HG03108 (cell line): ENCODE measurements around the gene CPSF3.

ENCODE experiments used
- ATAC-seq: cut with Tn5 transposase; IDR thresholded peaks from one replicate; pipeline ENCODE4 v1.9.1; 2021; ENCODE audit warnings: moderate library complexity; ENCODE audit not compliant: unreplicated experiment

The CPSF3 gene

DNA sequence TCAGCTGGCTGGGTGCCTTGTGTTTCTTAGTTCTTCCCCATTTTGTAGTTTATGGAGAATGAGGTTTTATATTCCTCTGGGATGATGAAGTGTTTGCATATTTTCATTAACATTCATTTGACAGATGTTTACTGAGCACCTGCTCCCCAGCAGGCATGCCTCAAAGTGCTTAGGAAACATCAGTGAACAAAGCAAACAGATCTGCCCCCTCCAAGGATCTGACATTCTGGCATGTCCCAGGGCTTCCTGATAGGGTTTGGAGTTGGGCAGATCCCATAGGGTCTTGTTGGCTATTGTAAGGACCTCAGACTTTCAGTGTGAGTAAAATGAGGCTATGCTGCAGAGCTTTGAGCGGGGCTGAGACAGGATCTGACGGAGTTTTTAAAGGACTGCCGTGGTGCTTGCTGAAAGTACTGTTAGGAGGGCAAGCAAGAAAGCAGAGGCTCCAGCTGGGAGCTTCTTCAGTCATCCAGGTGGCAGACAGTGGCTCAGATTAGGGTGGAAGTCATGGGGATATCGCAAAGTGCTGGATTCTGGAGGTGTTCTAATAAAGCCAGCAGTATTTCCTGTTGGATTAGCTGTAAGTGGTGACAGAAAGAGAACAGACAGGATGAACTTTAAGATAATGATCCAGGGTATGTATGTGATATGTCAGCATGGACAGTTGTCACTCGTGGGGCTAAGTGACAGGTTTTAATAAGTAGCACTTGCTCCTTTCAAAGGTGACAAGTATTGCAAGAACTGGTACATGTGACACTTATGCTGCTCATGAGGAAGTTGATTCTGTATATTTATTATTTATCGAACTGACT is 39.6 kb downstream of the CPSF3 start:
- no peak for ATAC-seq

DNA sequence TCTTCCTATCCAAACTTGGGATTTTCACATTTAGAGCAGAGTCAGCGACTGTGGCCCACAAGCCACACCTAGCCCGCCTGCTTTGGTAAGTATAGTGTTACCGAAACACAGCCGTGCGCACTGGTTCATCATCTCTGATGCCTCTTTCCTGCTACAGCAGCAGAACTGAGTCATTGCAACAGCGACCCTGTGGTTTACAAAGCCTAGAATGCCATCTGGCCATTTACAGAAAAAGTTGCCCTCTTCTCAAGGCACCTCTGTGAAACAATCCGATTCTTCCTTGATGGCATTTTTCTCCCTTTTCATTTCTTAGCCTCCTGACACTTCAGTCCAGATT is 40.2 kb downstream of the CPSF3 start:
- ATAC-seq: no peak

DNA sequence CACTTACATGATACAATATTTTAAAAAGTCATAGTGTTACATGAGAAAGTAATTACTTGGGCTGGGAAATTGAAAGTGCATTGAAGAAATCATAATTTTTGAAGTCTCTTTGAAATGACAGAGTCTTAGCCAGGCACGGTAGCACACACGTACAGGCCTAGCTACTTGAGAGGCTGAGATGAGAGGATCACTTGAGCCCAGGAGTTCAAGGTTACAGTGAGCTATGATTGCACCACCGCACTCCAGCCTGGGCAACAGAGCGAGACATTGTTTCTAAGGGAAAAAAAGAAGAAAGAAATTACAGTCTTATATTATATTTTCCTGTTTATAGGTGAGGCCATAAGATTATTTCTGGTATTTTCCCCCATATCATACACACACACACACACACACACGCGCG is 41.7 kb downstream of the CPSF3 start:
- no peak for ATAC-seq

DNA sequence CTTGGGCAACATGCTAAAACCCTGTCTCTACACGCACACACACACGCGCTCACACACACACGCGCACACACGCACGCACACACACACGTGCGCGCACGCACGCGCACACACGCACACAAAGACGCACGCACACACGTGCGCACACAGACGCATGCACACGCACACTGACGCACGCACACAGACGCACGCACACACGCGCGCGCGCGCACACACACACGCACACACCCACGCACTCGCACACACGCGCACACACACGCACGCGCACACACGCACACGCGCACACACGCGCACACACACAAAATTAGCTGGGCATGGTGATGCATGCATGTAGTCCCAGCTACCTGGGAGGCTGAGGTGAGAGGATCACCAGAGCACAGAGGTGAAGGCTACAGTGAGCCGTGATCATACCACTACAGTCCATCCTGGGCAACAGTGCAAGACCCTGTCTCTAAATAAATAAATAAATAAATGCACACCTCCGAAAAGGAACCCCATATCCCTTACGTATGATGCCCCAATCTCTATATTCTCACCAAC is 42.8 kb downstream of the CPSF3 start:
- no peak for ATAC-seq

DNA sequence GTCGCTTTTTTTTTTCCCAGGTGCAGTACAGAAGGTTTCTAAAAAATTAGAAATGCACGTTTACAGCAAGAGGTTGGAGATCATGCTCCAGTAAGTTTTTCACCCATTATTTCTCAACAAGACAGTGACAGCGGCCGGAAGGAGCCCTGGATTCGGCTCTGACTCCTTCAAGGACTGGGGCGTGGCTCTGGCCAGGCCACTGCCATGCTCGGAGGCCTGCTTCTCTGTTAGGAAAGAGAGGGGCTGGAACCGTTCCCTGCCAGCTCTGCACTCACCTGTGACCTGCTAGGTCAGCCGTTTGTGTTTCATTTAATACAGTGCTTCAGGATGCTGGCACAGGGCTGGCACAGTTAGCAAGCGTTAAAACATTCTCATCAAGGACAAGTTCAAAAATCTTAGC is 44.2 kb downstream of the CPSF3 start:
- ATAC-seq: no peak

DNA sequence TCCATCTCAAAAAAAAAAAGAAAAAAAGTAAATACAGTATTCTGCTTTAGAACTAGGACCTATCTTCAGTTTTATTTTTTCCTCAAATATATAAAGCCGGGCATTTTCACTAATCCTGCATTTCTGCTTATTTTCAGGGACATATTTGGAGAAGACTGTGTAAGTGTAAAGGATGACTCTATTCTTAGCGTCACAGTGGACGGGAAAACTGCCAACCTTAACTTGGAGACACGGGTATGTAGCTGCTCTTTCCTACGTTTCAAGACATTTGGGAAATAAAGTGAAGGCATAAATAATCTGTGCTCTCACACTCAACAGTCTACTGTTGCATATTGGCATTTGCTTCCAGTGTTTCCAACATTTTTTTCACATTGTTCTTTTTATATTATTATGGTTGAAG is 47.8 kb downstream of the CPSF3 start:
- ATAC-seq: no peak

DNA sequence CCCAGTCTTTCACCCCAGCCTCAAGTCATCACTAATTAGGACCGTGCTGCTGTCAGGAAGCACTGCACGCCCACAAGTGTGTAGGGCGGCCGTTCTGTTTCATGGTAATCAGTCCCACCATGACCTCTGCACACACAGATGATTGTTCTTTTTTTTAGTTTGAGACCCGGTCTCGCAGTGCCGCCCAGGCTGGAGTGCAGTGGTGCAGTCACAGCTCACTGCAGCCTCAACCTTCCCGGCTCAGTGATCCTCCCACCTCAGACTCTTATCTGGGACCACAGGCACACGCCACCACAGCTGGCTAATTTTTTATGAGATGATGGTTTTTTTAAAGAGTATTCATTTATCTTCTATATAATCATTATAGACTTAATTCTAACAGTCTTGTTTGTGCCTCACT is 49.1 kb downstream of the CPSF3 start:
- no peak for ATAC-seq

DNA sequence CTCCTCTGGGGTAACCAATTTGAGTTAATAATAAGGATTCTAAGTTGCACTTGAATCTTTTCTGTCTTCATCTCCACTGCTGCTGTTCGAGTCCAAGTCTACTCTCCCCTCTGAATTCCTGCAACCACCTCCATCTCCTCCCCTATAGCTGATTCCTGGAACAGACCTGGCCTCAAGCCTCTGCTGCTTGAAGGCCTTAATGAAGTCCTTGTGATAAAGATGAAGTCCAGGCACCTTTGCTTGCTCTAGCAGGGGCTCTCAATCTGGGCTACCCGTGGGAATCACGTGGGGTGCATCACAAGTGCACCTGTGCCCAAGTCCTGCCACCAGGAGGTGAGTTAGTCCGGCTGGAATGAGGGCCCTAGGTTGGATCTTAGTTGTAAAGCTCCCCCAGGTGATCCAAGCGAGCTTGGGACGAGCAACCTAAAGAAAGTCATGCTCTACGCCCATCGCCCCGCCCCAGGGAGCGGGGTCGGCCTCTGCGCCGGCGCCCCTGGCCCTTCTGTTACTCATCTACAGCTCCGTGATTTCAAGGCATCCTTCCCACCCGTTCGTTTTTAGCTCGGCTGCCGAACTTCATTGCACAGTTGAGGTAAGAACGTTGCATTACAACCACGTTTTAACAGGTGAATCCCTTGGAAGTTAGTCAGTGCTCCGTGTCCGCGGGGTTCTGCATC is 50.0 kb downstream of the CPSF3 start:
- no peak for ATAC-seq

DNA sequence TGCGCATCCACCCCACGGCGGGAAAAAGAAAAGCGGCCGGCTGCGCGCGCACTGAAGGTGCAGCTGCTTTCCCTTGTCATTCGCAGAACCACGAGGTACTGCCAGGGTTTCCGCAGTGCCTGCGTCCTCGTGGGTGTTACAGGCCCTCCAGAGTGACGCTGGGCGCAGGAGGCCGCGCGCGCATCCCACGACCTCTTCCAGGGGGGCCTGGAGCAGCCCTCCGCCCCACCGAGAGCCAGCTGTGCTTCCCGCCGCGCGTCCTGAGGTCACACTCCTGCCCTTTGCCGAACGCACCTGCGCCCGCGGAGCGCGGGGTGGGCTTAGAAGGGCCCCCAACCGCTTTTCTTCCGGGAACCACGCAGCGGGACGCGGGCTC is 50.5 kb downstream of the CPSF3 start:
- ATAC-seq: peak; percentile 7

DNA sequence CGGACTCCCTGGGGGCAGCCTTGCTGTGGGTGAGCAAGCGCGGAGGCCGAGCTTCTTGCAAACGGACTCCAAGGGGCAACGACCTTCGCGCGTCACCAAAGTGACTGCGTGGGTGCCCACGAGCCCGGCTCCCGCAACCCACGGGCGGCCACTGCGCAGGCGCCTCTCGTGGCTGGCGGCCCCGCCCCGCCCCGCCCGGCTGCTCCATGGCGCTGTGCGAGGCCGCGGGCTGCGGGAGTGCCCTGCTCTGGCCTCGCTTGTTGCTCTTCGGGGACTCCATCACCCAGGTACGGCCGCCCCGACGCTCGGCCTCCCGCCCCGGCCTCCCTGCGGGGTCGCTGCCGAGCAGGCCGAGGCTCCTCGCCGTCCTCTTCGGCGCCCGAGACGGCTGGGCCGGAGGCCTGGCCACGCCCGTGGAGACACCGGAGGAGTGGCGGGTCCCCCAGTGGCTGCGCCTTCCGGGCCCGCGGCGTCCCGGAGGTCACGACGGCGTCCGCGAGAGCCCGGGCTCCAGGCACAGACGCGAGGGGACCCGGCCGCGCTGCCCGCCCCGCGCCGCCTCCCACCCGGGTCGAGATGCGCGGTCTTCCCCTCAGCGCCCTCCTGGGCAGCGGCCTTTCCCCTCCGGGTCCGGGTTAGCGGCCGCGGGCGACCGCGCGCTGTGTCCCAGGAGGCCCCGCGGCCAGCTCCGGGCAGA is 51.1 kb downstream of the CPSF3 start, which contains the start of gene IAH1:
IAH1 (plus strand) TSS at position 191 of the 697 bp plus-strand sequence; CDS start at position 207, 16 bp downstream.
- ATAC-seq: peak; percentile 73

DNA sequence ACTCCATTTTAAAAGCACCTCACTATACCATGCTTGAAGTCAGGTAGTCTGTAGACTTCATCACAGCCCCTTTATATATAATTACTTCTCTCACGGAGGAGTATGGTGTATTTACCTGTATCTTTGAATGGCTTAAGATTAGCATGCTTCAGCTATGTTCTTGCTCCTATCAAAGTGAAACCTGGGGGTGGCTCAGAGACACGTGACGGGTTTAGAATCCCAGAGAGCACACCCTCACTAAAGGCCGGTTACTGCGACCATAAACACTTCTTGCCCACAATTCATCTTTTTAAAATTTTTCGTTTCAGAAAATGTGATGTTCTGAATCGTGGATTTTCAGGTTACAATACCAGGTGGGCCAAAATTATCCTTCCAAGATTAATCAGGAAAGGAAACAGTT is 54.5 kb downstream of the CPSF3 start:
- no peak for ATAC-seq

DNA sequence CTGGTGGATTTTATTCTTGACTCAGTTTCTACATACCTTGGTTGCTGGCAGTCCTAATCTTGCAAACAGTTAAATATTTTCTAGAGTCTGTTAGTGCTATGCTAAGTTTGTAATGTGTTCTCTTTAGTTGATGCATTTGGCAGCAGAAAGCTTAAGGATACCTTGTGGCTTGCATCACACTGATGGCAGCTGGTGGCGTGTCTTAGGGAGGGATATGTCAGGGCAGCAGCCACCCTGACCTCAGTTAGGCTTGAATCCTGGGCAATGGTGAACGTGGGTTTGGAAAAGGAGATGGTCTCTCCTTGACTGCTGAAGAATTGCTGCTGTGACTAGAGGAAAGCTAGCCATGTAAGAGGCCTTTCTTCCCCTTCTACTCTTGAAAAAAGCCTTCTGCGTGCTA is 55.1 kb downstream of the CPSF3 start:
- no peak for ATAC-seq

DNA sequence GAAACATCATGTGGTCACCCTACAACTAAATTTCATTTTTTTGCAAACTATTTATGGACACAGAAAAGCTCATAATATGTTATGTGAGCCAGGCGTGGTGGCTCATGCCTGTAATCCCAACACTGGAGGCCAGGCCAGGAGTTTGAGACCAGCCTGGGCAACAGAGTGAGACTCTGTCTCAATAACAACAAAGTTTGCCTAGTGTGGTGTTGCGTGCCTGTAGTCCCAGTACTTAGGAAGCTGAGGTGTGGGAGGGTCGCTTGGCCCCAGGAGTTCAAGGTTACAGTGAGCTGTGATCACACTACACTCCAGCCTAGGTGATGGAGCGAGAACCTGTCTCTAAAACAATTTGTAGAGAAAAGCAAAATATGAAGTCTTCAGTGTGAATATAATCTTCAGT is 56.7 kb downstream of the CPSF3 start:
- ATAC-seq: no peak

DNA sequence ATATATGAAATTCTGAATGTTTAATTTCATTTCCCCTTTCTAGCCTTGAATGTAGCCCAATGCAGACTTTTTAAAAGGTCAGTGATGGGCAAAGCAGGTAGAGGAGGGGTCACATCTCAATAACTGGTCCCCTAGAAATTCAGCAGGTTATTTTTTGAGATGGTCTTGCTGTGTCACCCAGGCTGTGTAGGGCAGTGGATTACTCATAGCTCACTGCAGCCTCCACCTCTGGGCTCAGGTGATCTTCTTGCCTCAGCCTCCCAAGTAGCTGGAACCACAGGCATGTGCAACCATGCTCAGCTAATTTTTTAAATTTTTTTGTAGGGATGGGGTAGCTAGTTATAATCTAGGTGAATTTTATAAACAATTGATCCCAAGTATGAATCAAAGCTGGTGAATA is 59.7 kb downstream of the CPSF3 start:
- ATAC-seq: no peak

DNA sequence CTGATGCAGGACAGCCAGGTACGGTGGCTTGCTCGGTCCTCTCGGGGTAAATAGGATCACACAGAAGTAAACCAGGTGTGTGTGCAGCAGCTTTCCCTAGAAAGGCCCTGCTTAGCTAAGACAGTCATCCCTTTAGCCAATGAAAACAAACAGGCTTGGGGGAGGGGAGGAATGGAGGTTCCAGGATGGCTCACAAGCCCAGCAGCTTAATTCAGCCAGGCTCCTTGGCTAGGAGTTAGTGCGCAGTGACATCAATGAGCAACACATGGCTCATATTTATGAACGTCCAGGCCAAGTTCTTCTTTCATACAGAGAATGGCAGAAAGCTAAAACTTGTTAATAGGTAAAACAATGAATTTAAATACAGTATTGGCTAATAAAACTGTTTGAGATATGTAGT is 61.1 kb downstream of the CPSF3 start:
- ATAC-seq: no peak

DNA sequence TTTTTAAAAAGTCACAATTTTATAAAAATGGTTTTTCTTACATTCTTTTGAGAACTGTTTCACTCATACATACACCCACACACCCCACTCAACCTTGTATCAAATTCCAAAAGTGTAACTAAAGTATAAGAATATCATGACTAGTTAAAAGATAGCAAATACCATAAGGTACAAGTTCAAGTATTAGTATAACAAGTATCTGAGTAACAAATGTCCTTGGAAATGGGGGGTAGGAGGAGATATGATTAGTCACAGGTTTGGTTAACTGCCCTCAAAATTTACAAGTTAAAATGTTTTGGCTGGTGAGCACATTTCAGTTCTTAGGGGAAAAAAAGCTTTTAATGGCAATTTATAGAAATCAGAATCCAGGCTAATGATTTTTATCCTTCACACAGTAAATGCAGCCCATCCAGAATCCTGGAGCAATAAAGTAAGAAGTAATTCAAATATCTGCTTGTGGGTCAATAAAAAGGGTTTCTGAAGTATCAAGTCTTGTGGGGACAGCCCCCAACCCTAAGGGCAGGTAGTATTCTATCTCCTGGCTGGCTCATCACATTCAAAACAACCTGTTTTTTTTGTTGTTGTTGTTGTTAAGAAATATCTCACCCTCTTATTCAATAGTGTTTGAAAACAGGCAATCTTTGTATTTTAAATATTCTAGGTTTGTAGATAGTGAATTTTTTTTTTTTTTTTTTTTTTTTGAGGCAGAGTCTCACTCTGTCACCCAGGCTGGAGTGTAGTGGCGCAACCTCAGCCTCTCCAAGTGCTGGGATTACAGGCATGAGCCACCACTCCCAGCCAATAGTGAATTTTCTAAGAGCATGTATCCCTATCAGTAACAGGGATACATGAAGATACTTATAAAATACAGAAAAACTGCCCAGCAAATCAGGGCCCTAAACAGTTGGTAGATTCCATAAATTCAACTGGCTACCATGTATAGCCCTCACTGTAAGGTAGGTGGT is 65.4 kb downstream of the CPSF3 start:
- no peak for ATAC-seq

DNA sequence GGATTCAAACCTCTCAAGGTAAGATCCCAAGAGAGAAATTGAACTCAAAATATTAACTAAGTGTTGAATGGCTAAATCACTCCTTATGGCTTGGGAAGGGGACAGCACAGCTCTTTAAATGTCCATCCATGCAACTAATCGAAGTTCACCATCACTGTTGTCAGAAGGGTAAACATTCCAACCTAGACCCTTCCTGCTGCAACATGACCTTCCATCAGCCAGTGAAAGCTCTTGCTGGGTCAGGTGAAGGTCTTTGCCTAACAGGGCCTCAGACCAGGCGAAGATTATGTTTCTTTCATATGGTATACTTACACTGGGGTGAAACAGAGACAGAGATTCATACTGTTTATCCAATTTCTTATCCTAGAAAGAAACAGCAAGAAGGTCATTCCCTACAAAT is 67.3 kb downstream of the CPSF3 start:
- no peak for ATAC-seq

DNA sequence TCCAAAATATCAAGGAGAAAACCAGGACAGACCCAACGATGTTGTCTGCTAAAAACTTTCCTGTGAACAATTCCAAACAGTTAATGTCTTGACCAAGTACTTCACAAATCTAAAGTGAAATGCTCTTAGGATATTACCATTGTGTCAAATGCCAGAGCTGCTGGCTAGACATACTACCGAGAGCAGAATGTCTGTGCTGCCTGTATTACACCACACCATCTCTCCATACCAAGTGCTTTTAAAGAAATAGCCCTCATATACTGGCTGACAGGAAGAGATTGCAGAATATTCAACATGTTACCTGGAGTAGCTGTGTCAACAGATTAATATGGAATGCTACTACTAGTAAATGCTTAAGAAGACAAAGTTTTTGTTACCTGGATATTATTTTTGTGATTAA is 69.5 kb downstream of the CPSF3 start:
- ATAC-seq: no peak

DNA sequence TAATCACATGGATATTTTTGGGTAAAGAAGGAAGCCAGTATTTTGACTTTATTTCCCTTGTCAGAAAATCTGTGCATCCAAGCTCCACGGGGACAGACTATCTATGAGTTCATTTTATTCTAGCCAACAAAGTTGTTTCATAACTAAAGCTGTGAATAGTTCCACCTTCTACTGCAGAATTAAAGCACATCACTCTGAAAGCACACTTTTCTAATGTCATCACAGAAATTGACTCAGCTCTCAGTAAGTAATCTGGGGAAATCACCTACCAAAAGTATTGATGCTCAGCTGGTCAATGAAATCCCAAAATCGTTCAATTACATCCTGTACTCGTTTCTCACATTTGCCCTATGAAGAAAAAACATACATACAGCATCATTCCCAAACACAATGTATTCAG is 70.0 kb downstream of the CPSF3 start:
- no peak for ATAC-seq

DNA sequence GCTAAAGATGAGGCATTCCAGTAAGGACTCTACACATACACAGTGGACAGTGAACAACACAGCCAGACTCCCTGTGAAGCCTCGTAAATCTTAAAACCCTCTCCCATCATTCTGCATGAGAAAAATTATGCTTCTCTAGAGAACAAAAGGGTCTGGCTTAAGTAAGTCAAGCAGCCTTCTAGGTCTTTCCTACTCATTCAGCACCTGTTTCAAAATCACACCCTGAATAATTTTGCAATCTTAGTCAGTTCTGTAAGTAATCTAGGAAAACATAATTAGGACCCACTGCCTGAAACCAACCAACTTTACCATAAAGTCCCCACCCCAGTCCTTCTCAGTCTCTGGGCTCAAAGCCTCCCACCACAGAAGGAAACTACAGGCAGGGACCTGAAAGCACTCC is 70.6 kb downstream of the CPSF3 start:
- ATAC-seq: no peak

DNA sequence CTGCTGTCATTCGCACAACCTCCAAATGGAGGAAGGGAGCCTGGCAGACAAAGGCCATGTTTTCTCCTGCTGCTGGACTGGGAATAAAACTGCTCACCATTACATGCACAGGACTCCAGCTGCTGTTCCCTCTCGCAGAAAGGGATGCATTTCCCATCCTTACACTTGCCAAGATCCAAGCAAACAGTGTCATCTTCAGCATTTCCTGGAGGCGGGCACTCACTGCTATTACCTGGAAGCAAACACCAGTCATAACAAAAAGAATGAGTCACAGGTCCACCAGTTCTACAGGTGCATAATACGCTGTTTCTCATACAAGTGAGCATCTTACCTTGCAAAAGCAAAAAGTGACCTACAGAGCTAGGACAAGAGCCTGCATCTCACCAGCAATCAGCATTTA is 73.6 kb downstream of the CPSF3 start:
- no peak for ATAC-seq
